ENCODE data around the gene SOCS6. TPM values are rescaled to one million over a fixed set of nuclear protein-coding genes. Genes with fewer than 3 reads are reported as not detected.

SOCS6 gene
- total RNA-seq, 1 experiment from 2014 or later: 53.4 TPM

DNA sequence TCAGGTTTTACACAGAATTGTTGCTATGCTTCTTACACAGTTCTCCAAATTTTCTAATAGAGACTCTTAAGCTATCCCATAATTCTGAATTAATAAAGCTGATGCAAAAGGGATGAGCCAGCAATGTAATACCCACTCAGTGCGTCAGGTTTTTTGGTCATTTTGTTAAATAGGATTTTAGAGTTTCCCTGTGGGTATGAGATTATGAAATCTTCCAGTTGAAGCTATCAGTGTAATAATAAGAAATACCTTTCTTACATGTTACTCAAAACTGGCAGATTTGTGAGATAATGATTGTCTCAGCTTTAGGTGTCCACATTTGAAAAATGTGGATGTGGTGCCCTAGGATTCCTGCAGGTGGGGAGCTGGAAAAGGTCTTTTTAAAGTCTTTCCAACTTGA lies 44.5 kb downstream of the SOCS6 start:
- ATAC-seq (no peak), DNase-seq (ENCODE audit: low read depth, low spot score) (no peak)
- Histone ChIP-seq H2AFZ (ENCODE audit: low read depth, low read length, poor library complexity, severe bottlenecking) (no peak overlapping the region), H3K4me3 (replicated peaks in 1 of 2; ENCODE audit: low read depth in 1 of 2, low read length in 2 of 2) (no peak overlapping the region), H3K36me3 (ENCODE audit: control insufficient read depth in 1 of 2, insufficient read depth in 2 of 2, low read length in 2 of 2) (peaks cover 0 to 38% of the 10 kb centered on the region in 2 experiments; a peak in 2 of 4 replicates), H3K27me3 (ENCODE audit: insufficient read depth, low read length) (no peaks in the 10 kb centered on the region), H3K27ac (ENCODE audit: low read depth, low read length) (no peak overlapping the region), H3K9me3 (ENCODE audit: control insufficient read depth in 1 of 2, insufficient read depth in 1 of 2, low read depth in 1 of 2, low read length in 2 of 2) (peaks cover 0 to 20% of the 10 kb centered on the region in 2 experiments; a peak in 2 of 4 replicates), H3K9me2 (ENCODE audit: insufficient read depth) (no peaks in the 10 kb centered on the region), H3K9ac (ENCODE audit: low read length) (no peak overlapping the region), H3K79me2 (ENCODE audit: insufficient read depth, low read length) (peaks cover 52% of the 10 kb centered on the region), H4K20me1 (ENCODE audit: insufficient read depth) (no peaks in the 10 kb centered on the region), H3K4me1 (ENCODE audit: control insufficient read depth in 1 of 2, insufficient read depth in 2 of 2, low read length in 2 of 2) (peaks cover 27 to 55% of the 10 kb centered on the region in 2 experiments), H3K4me2 (ENCODE audit: low read length) (no peak overlapping the region)
- TF ChIP-seq EGR1 (IDR thresholded peaks at IDR 0.05; ENCODE audit: low read depth): no peak
- TF ChIP-seq ZFX (IDR thresholded peaks at IDR 0.05): no peak
- no peak for TF ChIP-seq YY1 (IDR thresholded peaks at IDR 0.05; ENCODE audit: extremely low read depth, insufficient replicate concordance, low read depth, low read length)
- TF ChIP-seq POLR2A (IDR thresholded peaks at IDR 0.05; ENCODE audit: borderline replicate concordance, extremely low read depth, insufficient read depth, insufficient read length): no peak
- TF ChIP-seq TCF7L2 (IDR thresholded peaks at IDR 0.05; ENCODE audit: borderline replicate concordance, extremely low read depth, insufficient read depth, insufficient read length): no peak
- no peak for TF ChIP-seq REST (IDR thresholded peaks at IDR 0.05; ENCODE audit: low read depth)
- TF ChIP-seq SIN3A (IDR thresholded peaks at IDR 0.05; ENCODE audit: low read depth): no peak
- no peak for TF ChIP-seq CEBPB (IDR thresholded peaks at IDR 0.05; ENCODE audit: low read depth)
- no peak for TF ChIP-seq MAX (IDR thresholded peaks at IDR 0.05)
- RAD21 ChIA-PET (ENCODE audit: low non-redundant PET in 1 of 2, low total read pairs in 2 of 2, uncharacterized antibody in 2 of 2, unreplicated experiment in 2 of 2): interaction anchor here in 1 of 2 experiments (0.9 kb wide), 1 partner anchor 47 kb away, joined by 3 read pairs; no protein-coding TSS in a partner anchor
- BruUV-seq (replicated peaks): no TSS peak
- CTCF ChIA-PET: no interaction called here
- intact Hi-C loops (cut with micrococcal nuclease): no loop called here
- POLR2A ChIA-PET: no interaction called here

Data from HCT116 (cell line).